Prostate gland (tissue), 2 donors: ENCODE results near the gene NAV2. TPM values are rescaled to one million over a fixed set of nuclear protein-coding genes. Genes with fewer than 3 reads are reported as not detected.

Experiments used
- DNase-seq: peaks from one replicate; pipeline ENCODE4 v3.0.0-alpha.2; 2019; ENCODE audit warnings: low spot score
- H3K27ac ChIP-seq, 2 donors: fragments of 200-600 bp; sonication (generic); 2 replicates each; pipeline ENCODE4 v1.5.1; 2017 to 2019
- H3K27me3 ChIP-seq: fragments of 200-600 bp; sonication (generic); replicated peaks from 2 replicates; pipeline ENCODE4 v1.5.1; 2019; ENCODE audit not compliant: insufficient read depth
- H3K36me3 ChIP-seq, 2 donors: fragments of 200-600 bp; sonication (generic); 1 replicate in 1 of 2; 2 replicates in 1 of 2; pipeline versions ENCODE4 v1.5.1 to v1.8.1; 2017 to 2019
- H3K4me1 ChIP-seq: fragments of 200-600 bp; sonication (generic); replicated peaks from 2 replicates; pipeline ENCODE4 v1.5.1; 2019
- H3K4me3 ChIP-seq, 2 donors: fragments of 200-600 bp; sonication (generic); 2 replicates each; pipeline ENCODE4 v1.5.1; 2017 to 2019
- H3K9me3 ChIP-seq: fragments of 200-600 bp; sonication (generic); 2 replicates; pipeline ENCODE4 v1.5.1; 2017
- POLR2A ChIP-seq: fragments of 450-650 bp; IDR thresholded peaks from one replicate; pipeline ENCODE4 v1.6.1; 2016; ENCODE audit warnings: antibody characterized with exemption, mild to moderate bottlenecking
- POLR2AphosphoS5 ChIP-seq: sonication (generic); formaldehyde crosslinking; IDR thresholded peaks from one replicate; pipeline ENCODE4 v1.6.1; 2017; ENCODE audit warnings: antibody characterized with exemption
- WGBS: methylation state at CpG from one replicate; pipeline ENCODE4 v1.1.5; 2018; 5-methylcytosine and 5-hydroxymethylcytosine counted together
- intact Hi-C: fragments of 100-400 bp; cut with DNase I; formaldehyde crosslinking; loops from one replicate; pipeline ENCODE4 v1.14.2; 2022
- total RNA-seq, 2 donors: library from RNA; depleted of rRNA; stranded (reverse); fragments of >200 nt; gene quantifications; one replicate each; pipeline ENCODE4 v1.1.0, GENCODE V29; 2016
- TF ChIP-seq, protein P1 (sequence below), 4 experiments: fragments of 200-600 bp in 2 of 4; fragments of 450-650 bp in 2 of 4; sonication (generic) in 2 of 4; IDR thresholded peaks; 1 replicate in 3 of 4; 2 replicates in 1 of 4; pipeline ENCODE4 v1.5.1; 2016 to 2019; ENCODE audit warnings: antibody characterized with exemption in 4 of 4, mild to moderate bottlenecking in 2 of 4, moderate library complexity in 2 of 4

The NAV2 gene
- total RNA-seq, 2 donors from 2014 or later, result 17.1 to 26.6 TPM

DNA sequence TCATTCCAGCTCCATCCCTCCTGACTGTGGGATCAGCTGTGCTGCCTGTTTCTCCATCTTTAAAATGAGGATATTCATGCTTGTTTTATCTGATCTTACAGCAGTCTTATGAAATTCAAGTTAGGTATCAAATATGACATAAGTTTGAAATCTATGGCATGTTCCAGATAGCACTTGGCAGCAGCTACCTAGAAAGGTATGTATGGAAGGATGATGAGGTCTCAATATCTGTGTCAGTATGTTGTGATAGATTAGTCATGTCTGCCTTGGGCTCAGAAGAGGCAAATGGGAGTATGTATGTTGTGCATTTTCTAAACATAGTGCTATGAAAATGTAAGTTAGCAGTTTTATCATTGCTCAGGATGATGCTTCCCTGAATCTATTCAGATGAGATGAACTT, 122.1 kb downstream of the NAV2 start:
- no peaks in the 10 kb centered on the region for H3K36me3 ChIP-seq
- H3K27ac ChIP-seq, result no peak overlapping the region
- TF ChIP-seq POLR2A, result no peak
- TF ChIP-seq, protein P1, sequence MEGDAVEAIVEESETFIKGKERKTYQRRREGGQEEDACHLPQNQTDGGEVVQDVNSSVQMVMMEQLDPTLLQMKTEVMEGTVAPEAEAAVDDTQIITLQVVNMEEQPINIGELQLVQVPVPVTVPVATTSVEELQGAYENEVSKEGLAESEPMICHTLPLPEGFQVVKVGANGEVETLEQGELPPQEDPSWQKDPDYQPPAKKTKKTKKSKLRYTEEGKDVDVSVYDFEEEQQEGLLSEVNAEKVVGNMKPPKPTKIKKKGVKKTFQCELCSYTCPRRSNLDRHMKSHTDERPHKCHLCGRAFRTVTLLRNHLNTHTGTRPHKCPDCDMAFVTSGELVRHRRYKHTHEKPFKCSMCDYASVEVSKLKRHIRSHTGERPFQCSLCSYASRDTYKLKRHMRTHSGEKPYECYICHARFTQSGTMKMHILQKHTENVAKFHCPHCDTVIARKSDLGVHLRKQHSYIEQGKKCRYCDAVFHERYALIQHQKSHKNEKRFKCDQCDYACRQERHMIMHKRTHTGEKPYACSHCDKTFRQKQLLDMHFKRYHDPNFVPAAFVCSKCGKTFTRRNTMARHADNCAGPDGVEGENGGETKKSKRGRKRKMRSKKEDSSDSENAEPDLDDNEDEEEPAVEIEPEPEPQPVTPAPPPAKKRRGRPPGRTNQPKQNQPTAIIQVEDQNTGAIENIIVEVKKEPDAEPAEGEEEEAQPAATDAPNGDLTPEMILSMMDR (IDR thresholded peaks at IDR 0.05), result no peak
- TF ChIP-seq POLR2AphosphoS5, result no peak
- no peaks in the 10 kb centered on the region for H3K4me1 ChIP-seq
- no peak overlapping the region for H3K4me3 ChIP-seq
- intact Hi-C loops, result no loop called here
- H3K9me3 ChIP-seq, result no peaks in the 10 kb centered on the region
- no peaks in the 10 kb centered on the region for H3K27me3 ChIP-seq
- DNase-seq, result no peak

DNA sequence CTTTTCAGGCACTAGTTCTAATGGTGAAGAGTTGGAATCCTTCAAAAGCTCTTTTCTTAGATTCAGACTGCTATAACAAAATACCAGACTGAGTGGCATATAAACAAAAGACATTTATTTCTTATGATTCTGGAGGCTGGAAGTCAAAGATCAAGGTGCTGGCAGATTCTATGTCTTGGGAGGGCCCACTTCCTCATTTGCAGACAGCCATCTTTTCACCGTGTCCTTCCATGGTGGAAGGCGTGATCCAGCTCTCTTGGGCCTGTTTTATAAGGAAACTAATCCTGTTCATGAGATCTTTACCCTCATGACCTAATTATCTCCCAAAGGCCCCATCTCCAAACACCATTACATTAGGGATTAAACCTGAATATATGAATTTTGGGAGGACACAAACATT, 124.0 kb downstream of the NAV2 start:
- TF ChIP-seq, protein P1 (IDR thresholded peaks at IDR 0.05), result no peak
- no peak for TF ChIP-seq POLR2A
- no peak for TF ChIP-seq POLR2AphosphoS5
- Histone ChIP-seq H3K36me3 (no peaks in the 10 kb centered on the region), H3K4me3 (no peak overlapping the region), H3K4me1 (no peaks in the 10 kb centered on the region), H3K9me3 (no peaks in the 10 kb centered on the region), H3K27me3 (no peaks in the 10 kb centered on the region), H3K27ac (no peak overlapping the region)
- intact Hi-C loops, result no loop called here
- no peak for DNase-seq
- 93% methylated on average over 2 of the region's 2 CpGs for WGBS

DNA sequence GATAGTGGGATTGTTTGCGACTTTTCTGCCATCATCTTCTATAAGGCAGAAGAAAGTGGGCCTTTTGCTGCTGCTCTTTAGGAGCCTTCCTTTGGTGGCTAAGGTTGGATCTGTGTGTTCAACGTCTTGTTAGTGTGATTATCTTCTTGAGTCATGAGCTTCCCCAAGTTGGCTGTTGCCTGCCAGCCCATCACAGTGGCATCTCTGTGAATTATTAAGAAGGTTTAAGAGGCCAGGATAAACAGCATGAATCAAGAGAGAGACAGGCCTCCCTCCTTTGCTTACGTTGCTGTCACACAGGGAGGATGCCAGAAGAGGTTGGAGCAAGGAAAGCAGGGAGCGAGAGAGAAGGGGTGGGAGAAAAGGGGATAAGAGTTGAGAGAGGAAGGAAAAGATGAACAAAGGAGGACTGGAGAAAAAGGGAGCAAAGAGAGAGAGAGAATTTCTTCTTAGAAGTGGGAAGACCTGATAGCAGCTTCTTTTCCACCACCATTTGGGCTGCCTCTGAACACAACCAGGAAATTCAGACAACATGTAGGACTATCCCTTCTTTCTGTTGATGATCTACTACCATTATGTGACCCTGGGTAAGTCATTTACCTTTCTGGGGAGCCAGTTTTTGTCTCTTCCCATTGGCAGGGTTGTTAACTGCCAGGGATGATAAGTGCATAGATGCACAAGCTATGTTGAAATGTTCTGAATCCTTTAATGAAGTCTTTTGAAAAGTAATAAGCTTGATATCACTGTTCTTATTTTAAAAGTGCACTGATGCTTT, 126.5 kb downstream of the NAV2 start:
- WGBS, result 72% methylated on average over 4 of the region's 4 CpGs

DNA sequence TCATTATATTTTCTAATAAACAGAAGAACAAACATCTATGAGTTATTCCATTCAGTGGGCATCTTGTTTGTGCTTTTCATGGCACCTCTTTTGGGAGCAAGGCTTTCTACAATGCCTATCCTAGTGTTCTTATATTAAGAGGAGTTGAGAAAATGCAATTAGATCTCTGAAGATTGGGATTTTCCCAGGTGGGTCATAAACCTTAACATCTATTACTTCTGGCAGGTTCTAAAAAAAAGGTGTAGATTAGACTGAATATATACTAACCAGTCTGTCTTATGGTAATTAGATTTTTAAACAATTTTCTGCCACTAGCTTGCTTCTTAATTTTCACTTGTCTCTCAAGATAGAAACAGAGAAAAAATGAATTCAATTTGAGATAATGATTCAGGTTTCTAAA, 128.3 kb downstream of the NAV2 start:
- Histone ChIP-seq H3K4me1 (no peaks in the 10 kb centered on the region), H3K27ac (no peak overlapping the region), H3K9me3 (no peaks in the 10 kb centered on the region), H3K4me3 (no peak overlapping the region), H3K27me3 (no peaks in the 10 kb centered on the region), H3K36me3 (no peaks in the 10 kb centered on the region)
- no peak for TF ChIP-seq POLR2AphosphoS5
- TF ChIP-seq, protein P1 (IDR thresholded peaks at IDR 0.05), result no peak
- no peak for TF ChIP-seq POLR2A
- no peak for DNase-seq
- intact Hi-C loops, result no loop called here

More for the DNA sequence above, 126.5 kb downstream of the NAV2 start:
- Histone ChIP-seq H3K27ac (no peak overlapping the region), H3K4me3 (no peak overlapping the region), H3K9me3 (no peaks in the 10 kb centered on the region), H3K4me1 (no peaks in the 10 kb centered on the region), H3K36me3 (no peaks in the 10 kb centered on the region), H3K27me3 (no peaks in the 10 kb centered on the region)
- TF ChIP-seq, protein P1 (IDR thresholded peaks at IDR 0.05), result no peak
- TF ChIP-seq POLR2AphosphoS5 (no peak), POLR2A (no peak)
- intact Hi-C loops, result no loop called here
- DNase-seq, result no peak

DNA sequence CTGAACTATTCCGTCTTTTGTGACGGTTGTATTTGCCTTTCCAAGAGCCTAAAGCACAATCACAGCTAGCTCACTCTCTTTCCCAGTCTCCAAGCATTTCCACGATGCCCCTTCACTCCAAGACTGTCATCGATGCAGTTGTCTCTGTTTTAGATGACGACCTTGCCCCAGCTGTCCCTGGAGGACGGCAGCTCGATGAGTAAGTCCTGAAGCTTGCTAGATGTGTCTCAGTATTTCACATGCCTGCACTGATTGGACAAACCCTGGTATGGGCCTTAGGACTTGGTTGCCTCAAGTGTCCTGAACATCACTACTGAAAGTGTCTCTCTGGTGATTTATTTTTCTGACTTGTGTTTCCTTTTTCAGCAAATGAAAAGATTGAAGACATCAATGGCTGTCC, 129.9 kb downstream of the NAV2 start:
- no peak for TF ChIP-seq POLR2A
- 93% methylated on average over 7 of the region's 7 CpGs for WGBS

More for the DNA sequence above, 129.9 kb downstream of the NAV2 start:
- intact Hi-C loops, result no loop called here
- Histone ChIP-seq H3K4me3 (no peak overlapping the region), H3K9me3 (no peaks in the 10 kb centered on the region), H3K4me1 (no peaks in the 10 kb centered on the region), H3K27me3 (no peaks in the 10 kb centered on the region), H3K36me3 (no peaks in the 10 kb centered on the region), H3K27ac (no peak overlapping the region)
- DNase-seq, result no peak
